Aortic smooth muscle cell (primary cell): ENCODE data around the gene N4BP2L2. TPM values are rescaled to one million over a fixed set of nuclear protein-coding genes. Genes with fewer than 3 reads are reported as not detected.

ENCODE experiments used
- total RNA-seq: library from RNA; depleted of rRNA; stranded (reverse); fragments of >200 nt; gene quantifications from 2 replicates; pipeline ENCODE4 v1.2.3, GENCODE V29; 2014

Gene N4BP2L2
- 83.0 and 132 TPM in 2 replicates for total RNA-seq

DNA sequence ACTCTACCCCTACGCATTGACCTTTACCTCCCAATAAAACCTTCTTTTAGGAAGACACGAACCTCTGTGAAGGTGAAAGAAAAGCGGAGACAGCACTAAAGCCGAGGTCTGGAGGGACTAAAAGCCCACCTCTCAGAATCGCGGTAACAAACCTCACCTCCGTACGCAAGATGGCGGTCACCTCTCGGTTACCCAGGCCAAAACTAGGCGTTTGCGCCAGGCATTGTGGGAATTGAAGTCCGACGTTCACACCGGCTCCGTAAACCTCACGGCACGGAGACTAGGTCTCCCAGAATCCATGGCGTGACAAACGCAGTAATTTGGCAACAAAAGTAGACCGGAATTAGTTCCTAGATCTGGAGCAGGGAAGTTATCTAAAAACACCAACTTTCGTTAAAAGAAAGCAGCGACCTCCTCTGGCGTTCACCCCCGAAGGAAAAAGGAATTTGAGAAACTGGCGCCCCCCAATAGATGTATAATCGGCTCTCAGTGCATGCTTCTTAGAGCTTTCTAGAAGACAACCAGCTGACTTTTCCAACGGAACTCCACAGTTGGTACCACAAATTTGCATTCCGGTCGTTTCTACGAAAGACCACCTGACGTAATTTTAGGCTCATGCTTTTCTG lies at the start of gene N4BP2L2:
Gene N4BP2L2, minus strand, starts transcription at position 175 of the 626 bp plus-strand sequence. CDS start 1,768 bp downstream, outside the sequence.

DNA sequence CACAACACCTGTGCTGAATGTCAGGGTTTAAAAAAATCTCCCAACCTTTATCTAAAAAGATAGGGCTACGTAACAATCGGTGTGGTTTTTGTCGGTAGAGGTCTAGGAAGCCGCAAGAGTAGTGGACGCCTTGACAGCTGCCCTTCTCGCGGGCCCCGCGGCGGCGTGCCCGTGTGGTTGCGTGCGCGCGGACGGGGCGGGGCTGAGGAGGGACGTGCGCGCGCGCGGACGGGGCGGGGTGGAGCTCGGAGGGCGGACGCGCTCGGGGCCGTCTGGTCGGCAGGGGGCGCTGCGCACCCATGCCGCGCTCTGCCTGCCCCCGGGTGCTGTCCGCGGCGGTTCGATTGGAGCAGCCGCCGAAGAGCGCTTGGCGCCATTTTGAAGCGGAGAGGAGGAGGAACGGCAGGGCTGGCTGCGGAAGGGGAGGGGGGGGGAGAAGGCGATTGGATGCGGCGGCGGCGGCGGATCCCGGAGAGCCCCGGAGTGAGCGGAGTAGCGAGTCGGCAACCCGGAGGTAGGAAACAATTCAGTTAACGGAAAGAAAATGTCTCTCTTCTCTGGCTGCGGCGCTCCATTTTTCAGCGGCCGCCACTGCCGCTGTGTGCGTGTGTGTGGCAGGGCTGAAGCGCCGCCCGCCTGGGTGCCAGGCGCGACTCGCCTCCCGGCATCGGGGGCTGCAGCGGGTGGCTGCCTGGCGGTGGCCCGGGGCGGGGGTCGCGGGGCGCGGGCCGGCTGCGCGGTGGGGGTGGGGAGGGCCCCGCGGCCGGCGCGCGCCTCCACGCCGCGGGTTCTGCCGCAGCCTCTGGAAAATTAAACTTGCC lies 47.7 kb upstream of the N4BP2L2 start, which contains the start of gene PDS5B:
Gene PDS5B, plus strand, starts transcription at position 373 of the 821 bp plus-strand sequence. CDS start 62,321 bp downstream, outside the sequence.

DNA sequence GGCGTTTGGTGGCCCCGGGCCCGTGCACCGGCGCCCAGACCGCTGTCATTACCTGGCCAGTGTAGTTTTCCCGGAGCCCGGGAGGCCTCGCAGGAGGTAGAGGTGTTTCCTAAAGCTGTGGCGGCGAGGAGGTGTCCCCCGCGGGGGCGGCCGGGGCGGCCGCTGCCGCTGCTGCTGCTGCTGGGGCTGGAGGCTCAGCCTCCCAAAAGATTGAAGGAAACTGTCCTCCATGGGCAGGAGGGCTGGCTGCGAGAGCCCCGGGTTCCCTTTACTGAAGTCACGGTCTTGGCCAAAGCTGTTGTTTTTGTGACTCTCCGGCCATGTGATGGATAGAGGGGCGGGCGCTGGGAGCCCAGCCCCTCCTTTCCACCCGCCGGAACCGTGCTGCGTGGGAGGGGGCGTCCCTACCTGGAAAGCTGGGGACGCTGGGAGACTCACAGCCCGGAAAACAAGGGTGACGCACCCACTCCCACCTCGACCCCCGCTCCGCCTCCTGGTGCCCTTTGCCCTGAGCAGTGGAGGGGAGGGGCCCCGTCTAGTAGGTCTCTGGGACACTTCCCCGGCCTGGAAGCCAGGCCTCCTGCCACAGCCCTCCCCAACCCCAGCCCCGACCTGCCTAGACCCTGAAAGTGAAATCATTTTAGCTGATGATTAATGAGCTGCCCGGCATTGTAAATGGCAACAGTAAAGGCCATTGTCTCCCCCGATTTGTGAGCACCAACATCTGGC lies 110.6 kb downstream of the N4BP2L2 start, which contains the start of gene N4BP2L1:
Gene N4BP2L1, minus strand, starts transcription at position 279 of the 729 bp plus-strand sequence. Its CDS starts 48 bp downstream, at position 231.

Other genes starting within 250 kb of the N4BP2L2 start
- not detected in 2 replicates for gene ZAR1L, start 223.4 kb downstream of the N4BP2L2 start, total RNA-seq
- 3.5 and 6.2 TPM in 2 replicates for gene BRCA2, start 223.3 kb downstream of the N4BP2L2 start, total RNA-seq
- gene N4BP2L1, start 110.7 kb downstream of the N4BP2L2 start, total RNA-seq: 2.2 and 4.0 TPM in 2 replicates
- 25.5 and 30.5 TPM in 2 replicates for gene PDS5B, start 47.7 kb upstream of the N4BP2L2 start, total RNA-seq